ENCODE measurements around the gene PPM1H. TPM values are rescaled to one million over a fixed set of nuclear protein-coding genes. Genes with fewer than 3 reads are reported as not detected.
A peak's percentile ranks its signal among the peaks of the same experiment; 100 is the strongest.

The PPM1H gene
- total RNA-seq, 1 experiment from 2014 or later, result 37.1 TPM

DNA sequence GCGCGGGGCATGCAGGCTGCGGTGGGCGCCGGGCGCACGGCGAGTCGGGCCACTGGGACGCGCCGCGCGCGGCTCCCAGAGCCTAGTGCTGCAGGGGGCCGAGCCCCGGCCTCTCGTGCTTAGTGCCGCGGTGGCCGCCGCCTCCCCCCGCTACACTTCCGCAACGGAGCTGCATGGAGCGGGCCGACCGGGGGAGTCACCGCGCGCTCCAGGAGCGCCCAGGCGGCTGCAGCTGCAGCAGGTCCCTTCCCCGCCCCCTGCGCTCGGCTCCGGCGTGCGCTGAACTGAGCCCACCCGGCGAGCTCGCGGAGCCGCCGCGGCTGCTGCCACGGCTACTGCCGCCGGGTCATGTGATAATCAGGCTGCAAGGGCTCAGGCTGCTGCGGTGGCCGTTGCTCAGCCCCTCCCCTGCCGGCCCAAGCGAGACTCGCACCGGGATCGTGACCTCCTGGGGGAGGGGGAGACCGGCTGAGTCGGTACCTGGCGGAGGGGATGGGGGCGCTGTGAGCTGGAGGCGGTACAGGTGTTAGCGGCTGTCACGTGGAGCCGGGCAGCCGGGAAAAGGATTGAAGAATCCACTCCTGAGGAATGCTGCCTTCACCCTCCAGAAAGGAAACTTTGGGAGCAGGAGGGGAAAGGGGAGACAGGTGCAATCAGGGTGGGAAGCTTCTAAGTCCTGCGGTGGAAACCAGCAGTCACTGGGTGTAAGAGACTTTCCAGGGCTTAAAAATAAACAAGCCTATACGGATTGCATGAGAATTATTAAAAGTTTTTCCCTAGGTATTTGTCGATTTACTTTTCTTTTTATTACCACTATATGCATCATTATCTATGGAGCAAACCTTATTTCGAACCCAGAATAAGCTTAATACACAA, at the start of gene PPM1H (continued):
- TF ChIP-seq, protein P1, sequence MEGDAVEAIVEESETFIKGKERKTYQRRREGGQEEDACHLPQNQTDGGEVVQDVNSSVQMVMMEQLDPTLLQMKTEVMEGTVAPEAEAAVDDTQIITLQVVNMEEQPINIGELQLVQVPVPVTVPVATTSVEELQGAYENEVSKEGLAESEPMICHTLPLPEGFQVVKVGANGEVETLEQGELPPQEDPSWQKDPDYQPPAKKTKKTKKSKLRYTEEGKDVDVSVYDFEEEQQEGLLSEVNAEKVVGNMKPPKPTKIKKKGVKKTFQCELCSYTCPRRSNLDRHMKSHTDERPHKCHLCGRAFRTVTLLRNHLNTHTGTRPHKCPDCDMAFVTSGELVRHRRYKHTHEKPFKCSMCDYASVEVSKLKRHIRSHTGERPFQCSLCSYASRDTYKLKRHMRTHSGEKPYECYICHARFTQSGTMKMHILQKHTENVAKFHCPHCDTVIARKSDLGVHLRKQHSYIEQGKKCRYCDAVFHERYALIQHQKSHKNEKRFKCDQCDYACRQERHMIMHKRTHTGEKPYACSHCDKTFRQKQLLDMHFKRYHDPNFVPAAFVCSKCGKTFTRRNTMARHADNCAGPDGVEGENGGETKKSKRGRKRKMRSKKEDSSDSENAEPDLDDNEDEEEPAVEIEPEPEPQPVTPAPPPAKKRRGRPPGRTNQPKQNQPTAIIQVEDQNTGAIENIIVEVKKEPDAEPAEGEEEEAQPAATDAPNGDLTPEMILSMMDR (IDR thresholded peaks at IDR 0.05), result peak; percentile 53; the same call in 1 of the 2 replicates
- TF ChIP-seq, protein P2, sequence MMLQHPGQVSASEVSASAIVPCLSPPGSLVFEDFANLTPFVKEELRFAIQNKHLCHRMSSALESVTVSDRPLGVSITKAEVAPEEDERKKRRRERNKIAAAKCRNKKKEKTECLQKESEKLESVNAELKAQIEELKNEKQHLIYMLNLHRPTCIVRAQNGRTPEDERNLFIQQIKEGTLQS (CRISPR knock-in tag; conservative IDR thresholded peaks at IDR 0.05), result no peak
- TF ChIP-seq, protein P3, sequence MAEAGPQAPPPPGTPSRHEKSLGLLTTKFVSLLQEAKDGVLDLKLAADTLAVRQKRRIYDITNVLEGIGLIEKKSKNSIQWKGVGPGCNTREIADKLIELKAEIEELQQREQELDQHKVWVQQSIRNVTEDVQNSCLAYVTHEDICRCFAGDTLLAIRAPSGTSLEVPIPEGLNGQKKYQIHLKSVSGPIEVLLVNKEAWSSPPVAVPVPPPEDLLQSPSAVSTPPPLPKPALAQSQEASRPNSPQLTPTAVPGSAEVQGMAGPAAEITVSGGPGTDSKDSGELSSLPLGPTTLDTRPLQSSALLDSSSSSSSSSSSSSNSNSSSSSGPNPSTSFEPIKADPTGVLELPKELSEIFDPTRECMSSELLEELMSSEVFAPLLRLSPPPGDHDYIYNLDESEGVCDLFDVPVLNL (CRISPR knock-in tag; IDR thresholded peaks at IDR 0.05; ENCODE audit: borderline replicate concordance, low read depth), result 0 out of 2 replicates have a peak, but pooled peaks have one; percentile 69
- TF ChIP-seq, protein P4, sequence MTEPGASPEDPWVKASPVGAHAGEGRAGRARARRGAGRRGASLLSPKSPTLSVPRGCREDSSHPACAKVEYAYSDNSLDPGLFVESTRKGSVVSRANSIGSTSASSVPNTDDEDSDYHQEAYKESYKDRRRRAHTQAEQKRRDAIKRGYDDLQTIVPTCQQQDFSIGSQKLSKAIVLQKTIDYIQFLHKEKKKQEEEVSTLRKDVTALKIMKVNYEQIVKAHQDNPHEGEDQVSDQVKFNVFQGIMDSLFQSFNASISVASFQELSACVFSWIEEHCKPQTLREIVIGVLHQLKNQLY (CRISPR knock-in tag; IDR thresholded peaks at IDR 0.05), result no peak
- TF ChIP-seq CREM (CRISPR knock-in tag; IDR thresholded peaks at IDR 0.05) (0 out of 2 replicates have a peak, but pooled peaks have one; percentile 5), GRHL2 (CRISPR knock-in tag; IDR thresholded peaks at IDR 0.05; ENCODE audit: insufficient replicate concordance, severe bottlenecking) (no peak), JUN (CRISPR knock-in tag; IDR thresholded peaks at IDR 0.05) (no peak), SP1 (CRISPR knock-in tag; conservative IDR thresholded peaks at IDR 0.05) (peak; percentile 91), KAT7 (CRISPR knock-in tag; IDR thresholded peaks at IDR 0.05; ENCODE audit: borderline replicate concordance) (peak; percentile 73; the same call in 1 of the 2 replicates), ZNF219 (CRISPR knock-in tag; IDR thresholded peaks at IDR 0.05; ENCODE audit: borderline replicate concordance) (0 out of 2 replicates have a peak, but pooled peaks have one; percentile 60)
- TF ChIP-seq, protein P5, sequence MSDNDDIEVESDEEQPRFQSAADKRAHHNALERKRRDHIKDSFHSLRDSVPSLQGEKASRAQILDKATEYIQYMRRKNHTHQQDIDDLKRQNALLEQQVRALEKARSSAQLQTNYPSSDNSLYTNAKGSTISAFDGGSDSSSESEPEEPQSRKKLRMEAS (CRISPR knock-in tag; IDR thresholded peaks at IDR 0.05), result peak; percentile 97
- TF ChIP-seq, protein P6, sequence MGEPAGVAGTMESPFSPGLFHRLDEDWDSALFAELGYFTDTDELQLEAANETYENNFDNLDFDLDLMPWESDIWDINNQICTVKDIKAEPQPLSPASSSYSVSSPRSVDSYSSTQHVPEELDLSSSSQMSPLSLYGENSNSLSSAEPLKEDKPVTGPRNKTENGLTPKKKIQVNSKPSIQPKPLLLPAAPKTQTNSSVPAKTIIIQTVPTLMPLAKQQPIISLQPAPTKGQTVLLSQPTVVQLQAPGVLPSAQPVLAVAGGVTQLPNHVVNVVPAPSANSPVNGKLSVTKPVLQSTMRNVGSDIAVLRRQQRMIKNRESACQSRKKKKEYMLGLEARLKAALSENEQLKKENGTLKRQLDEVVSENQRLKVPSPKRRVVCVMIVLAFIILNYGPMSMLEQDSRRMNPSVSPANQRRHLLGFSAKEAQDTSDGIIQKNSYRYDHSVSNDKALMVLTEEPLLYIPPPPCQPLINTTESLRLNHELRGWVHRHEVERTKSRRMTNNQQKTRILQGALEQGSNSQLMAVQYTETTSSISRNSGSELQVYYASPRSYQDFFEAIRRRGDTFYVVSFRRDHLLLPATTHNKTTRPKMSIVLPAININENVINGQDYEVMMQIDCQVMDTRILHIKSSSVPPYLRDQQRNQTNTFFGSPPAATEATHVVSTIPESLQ (CRISPR knock-in tag; IDR thresholded peaks at IDR 0.05), result no peak
- TF ChIP-seq, protein P7, sequence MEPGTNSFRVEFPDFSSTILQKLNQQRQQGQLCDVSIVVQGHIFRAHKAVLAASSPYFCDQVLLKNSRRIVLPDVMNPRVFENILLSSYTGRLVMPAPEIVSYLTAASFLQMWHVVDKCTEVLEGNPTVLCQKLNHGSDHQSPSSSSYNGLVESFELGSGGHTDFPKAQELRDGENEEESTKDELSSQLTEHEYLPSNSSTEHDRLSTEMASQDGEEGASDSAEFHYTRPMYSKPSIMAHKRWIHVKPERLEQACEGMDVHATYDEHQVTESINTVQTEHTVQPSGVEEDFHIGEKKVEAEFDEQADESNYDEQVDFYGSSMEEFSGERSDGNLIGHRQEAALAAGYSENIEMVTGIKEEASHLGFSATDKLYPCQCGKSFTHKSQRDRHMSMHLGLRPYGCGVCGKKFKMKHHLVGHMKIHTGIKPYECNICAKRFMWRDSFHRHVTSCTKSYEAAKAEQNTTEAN (CRISPR knock-in tag; IDR thresholded peaks at IDR 0.05), result peak; percentile 74
- TF ChIP-seq, protein P8, sequence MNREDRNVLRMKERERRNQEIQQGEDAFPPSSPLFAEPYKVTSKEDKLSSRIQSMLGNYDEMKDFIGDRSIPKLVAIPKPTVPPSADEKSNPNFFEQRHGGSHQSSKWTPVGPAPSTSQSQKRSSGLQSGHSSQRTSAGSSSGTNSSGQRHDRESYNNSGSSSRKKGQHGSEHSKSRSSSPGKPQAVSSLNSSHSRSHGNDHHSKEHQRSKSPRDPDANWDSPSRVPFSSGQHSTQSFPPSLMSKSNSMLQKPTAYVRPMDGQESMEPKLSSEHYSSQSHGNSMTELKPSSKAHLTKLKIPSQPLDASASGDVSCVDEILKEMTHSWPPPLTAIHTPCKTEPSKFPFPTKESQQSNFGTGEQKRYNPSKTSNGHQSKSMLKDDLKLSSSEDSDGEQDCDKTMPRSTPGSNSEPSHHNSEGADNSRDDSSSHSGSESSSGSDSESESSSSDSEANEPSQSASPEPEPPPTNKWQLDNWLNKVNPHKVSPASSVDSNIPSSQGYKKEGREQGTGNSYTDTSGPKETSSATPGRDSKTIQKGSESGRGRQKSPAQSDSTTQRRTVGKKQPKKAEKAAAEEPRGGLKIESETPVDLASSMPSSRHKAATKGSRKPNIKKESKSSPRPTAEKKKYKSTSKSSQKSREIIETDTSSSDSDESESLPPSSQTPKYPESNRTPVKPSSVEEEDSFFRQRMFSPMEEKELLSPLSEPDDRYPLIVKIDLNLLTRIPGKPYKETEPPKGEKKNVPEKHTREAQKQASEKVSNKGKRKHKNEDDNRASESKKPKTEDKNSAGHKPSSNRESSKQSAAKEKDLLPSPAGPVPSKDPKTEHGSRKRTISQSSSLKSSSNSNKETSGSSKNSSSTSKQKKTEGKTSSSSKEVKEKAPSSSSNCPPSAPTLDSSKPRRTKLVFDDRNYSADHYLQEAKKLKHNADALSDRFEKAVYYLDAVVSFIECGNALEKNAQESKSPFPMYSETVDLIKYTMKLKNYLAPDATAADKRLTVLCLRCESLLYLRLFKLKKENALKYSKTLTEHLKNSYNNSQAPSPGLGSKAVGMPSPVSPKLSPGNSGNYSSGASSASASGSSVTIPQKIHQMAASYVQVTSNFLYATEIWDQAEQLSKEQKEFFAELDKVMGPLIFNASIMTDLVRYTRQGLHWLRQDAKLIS (CRISPR knock-in tag; IDR thresholded peaks at IDR 0.05; ENCODE audit: borderline replicate concordance), result 0 out of 2 replicates have a peak, but pooled peaks have one; percentile 87
- TF ChIP-seq, protein P9, sequence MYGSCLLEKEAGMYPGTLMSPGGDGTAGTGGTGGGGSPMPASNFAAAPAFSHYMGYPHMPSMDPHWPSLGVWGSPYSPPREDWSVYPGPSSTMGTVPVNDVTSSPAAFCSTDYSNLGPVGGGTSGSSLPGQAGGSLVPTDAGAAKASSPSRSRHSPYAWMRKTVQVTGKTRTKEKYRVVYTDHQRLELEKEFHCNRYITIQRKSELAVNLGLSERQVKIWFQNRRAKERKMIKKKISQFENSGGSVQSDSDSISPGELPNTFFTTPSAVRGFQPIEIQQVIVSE (CRISPR knock-in tag; IDR thresholded peaks at IDR 0.05; ENCODE audit: borderline replicate concordance), result no peak
- TF ChIP-seq, protein P10, sequence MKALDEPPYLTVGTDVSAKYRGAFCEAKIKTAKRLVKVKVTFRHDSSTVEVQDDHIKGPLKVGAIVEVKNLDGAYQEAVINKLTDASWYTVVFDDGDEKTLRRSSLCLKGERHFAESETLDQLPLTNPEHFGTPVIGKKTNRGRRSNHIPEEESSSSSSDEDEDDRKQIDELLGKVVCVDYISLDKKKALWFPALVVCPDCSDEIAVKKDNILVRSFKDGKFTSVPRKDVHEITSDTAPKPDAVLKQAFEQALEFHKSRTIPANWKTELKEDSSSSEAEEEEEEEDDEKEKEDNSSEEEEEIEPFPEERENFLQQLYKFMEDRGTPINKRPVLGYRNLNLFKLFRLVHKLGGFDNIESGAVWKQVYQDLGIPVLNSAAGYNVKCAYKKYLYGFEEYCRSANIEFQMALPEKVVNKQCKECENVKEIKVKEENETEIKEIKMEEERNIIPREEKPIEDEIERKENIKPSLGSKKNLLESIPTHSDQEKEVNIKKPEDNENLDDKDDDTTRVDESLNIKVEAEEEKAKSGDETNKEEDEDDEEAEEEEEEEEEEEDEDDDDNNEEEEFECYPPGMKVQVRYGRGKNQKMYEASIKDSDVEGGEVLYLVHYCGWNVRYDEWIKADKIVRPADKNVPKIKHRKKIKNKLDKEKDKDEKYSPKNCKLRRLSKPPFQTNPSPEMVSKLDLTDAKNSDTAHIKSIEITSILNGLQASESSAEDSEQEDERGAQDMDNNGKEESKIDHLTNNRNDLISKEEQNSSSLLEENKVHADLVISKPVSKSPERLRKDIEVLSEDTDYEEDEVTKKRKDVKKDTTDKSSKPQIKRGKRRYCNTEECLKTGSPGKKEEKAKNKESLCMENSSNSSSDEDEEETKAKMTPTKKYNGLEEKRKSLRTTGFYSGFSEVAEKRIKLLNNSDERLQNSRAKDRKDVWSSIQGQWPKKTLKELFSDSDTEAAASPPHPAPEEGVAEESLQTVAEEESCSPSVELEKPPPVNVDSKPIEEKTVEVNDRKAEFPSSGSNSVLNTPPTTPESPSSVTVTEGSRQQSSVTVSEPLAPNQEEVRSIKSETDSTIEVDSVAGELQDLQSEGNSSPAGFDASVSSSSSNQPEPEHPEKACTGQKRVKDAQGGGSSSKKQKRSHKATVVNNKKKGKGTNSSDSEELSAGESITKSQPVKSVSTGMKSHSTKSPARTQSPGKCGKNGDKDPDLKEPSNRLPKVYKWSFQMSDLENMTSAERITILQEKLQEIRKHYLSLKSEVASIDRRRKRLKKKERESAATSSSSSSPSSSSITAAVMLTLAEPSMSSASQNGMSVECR (CRISPR knock-in tag; IDR thresholded peaks at IDR 0.05; ENCODE audit: borderline replicate concordance), result peak; percentile 68; the same call in 1 of the 2 replicates

Data from WTC11 (cell line).